ENCODE data around the gene C20orf204. TPM values are rescaled to one million over a fixed set of nuclear protein-coding genes. Genes with fewer than 3 reads are reported as not detected.

C20orf204 gene
- total and polyA plus RNA-seq, 2 of the 8 experiments (the other 6 are each of a cell fraction or from before 2014, with no cell fraction given) = 0.39 to 0.52 TPM

DNA sequence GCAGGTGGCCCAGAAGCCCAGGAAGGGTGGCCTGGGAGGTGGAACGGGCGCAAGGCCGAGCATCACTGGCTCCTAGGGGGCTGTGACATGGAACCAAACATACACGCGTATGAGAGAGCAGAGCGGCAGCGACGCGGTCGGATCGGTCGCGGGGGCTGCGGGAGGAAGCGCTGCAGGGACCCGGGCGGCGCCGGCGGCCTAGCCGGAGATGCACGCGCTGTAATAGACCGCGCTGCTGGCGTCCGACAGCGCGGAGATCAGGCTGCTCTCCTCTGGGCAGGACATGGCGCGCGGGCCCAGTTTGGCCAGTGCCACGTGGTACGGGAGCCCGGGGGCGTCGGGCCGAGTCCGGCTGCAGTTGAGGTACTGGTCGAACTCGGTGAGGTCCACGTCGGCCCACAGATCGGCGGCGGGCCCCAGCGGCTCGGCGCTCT is 12.0 kb downstream of the C20orf204 start:
- H3K9ac ChIP-seq (replicated peaks in 1 of 4; ENCODE audit: extremely low read depth in 1 of 4, low read depth in 3 of 4, low read length in 3 of 4) = no peak overlapping the region
- no peak overlapping the region for H3K27ac ChIP-seq (ENCODE audit: low read depth, low read length)
- H2BK120ac ChIP-seq (replicated peaks; ENCODE audit: low read depth, low read length) = no peak overlapping the region
- no peak overlapping the region for H3K56ac ChIP-seq (replicated peaks; ENCODE audit: insufficient read length, low read depth, low read length)
- H3K23me2 ChIP-seq (ENCODE audit: low read depth, low read length) = peaks cover 4% of the 10 kb centered on the region; the same call in 1 of the 2 replicates
- peaks cover 0 to 28% (median 7%) of the 10 kb centered on the region in 4 experiments; a peak in 6 of 7 replicates for H3K4me1 ChIP-seq (replicated peaks in 1 of 4; ENCODE audit: control insufficient read depth in 3 of 4, insufficient read depth in 4 of 4, low read length in 3 of 4)
- ChIA-PET POLR2A (ENCODE audit: partially characterized antibody) (interaction anchor here (1.5 kb wide), 1 partner anchor 10 kb away, joined by 3 read pairs; no protein-coding TSS in a partner anchor), CTCF (ENCODE audit: partially characterized antibody) (no interaction called here)
- H3K9me3 ChIP-seq (ENCODE audit: insufficient read depth in 2 of 2, low read depth in 1 of 2, low read length in 1 of 2) = no peaks in the 10 kb centered on the region
- H4K91ac ChIP-seq (replicated peaks; ENCODE audit: insufficient read length, low read length) = no peak overlapping the region
- no peaks in the 10 kb centered on the region for H3K79me1 ChIP-seq (ENCODE audit: low read depth, low read length)
- H3K18ac ChIP-seq (ENCODE audit: extremely low read depth, low read length) = peak overlapping the region; percentile 48
- H4K8ac ChIP-seq (ENCODE audit: extremely low read depth, insufficient read depth, low read length) = peak overlapping the region; percentile 89; the same call in 1 of the 2 replicates
- H2BK15ac ChIP-seq (ENCODE audit: low read length) = no peak overlapping the region
- H3K4me3 ChIP-seq (ENCODE audit: extremely low read depth in 1 of 4, insufficient read depth in 2 of 4, low read depth in 3 of 4, low read length in 4 of 4) = peak overlapping the region; percentile 1 to 50 (median 18); a peak in 5 of 8 replicates
- H3K23ac ChIP-seq (ENCODE audit: insufficient read length) = no peak overlapping the region
- H3K36me3 ChIP-seq (ENCODE audit: control insufficient read depth in 2 of 4, insufficient read depth in 4 of 4, low read length in 3 of 4) = peaks cover 0 to 10% (median 0%) of the 10 kb centered on the region in 4 experiments; a peak in 1 of 8 replicates
- no peak overlapping the region for H4K5ac ChIP-seq (ENCODE audit: insufficient read length, low read depth, low read length)
- FAIRE-seq = no peak
- no peak overlapping the region for H2BK5ac ChIP-seq (ENCODE audit: low read depth, low read length)
- H3K14ac ChIP-seq (ENCODE audit: insufficient read length) = no peak overlapping the region
- peaks cover 44 to 80% (median 67%) of the 10 kb centered on the region in 4 experiments for H3K27me3 ChIP-seq (replicated peaks in 1 of 4; ENCODE audit: control insufficient read depth in 3 of 4, extremely low read depth in 1 of 4, insufficient read depth in 3 of 4, low read length in 3 of 4)
- H3K4ac ChIP-seq (replicated peaks; ENCODE audit: insufficient read length, low read depth, low read length) = no peak overlapping the region
- peak in 1 of 2 experiments; percentile 69 for DNase-seq (ENCODE audit: low read depth in 1 of 2, low spot score in 2 of 2)
- no peak overlapping the region for H2BK20ac ChIP-seq (ENCODE audit: low read length)
- H2BK12ac ChIP-seq (ENCODE audit: low read depth, low read length) = no peak overlapping the region
- H3K79me2 ChIP-seq (ENCODE audit: control insufficient read depth in 1 of 2, insufficient read depth in 2 of 2, low read length in 2 of 2) = no peaks in the 10 kb centered on the region
- no peak overlapping the region for H2AFZ ChIP-seq (ENCODE audit: low read length)
- H4K20me1 ChIP-seq (replicated peaks in 1 of 2; ENCODE audit: control insufficient read depth in 1 of 2, insufficient read depth in 2 of 2, low read length in 2 of 2) = no peaks in the 10 kb centered on the region
- WGBS, 2 experiments (ENCODE audit: extremely low coverage in 1 of 2, insufficient coverage in 1 of 2, insufficient read length in 1 of 2, insufficient replicate concordance in 2 of 2, low coverage in 1 of 2, low lambda C conversion rate in 2 of 2, missing lambda C conversion rate in 1 of 2) = 10% methylated on average over 32 of the region's 49 CpGs; no CpG with 5 or more reads in 1 of the 2 experiments
- H3K4me2 ChIP-seq (ENCODE audit: insufficient read depth in 1 of 2, low read depth in 2 of 2, low read length in 2 of 2) = peak overlapping the region; percentile 50 to 66
- H2AK5ac ChIP-seq (ENCODE audit: low read depth, low read length) = no peak overlapping the region
- peak; percentile 37 for TF ChIP-seq ASH2L (IDR thresholded peaks at IDR 0.05; ENCODE audit: low read length)
- TF ChIP-seq SP2 (IDR thresholded peaks at IDR 0.05; ENCODE audit: low read length) = no peak
- TF ChIP-seq KDM1A (IDR thresholded peaks at IDR 0.05; ENCODE audit: borderline replicate concordance, low read length) = 0 out of 2 replicates have a peak, but pooled peaks have one; percentile 24
- TF ChIP-seq, protein P1, sequence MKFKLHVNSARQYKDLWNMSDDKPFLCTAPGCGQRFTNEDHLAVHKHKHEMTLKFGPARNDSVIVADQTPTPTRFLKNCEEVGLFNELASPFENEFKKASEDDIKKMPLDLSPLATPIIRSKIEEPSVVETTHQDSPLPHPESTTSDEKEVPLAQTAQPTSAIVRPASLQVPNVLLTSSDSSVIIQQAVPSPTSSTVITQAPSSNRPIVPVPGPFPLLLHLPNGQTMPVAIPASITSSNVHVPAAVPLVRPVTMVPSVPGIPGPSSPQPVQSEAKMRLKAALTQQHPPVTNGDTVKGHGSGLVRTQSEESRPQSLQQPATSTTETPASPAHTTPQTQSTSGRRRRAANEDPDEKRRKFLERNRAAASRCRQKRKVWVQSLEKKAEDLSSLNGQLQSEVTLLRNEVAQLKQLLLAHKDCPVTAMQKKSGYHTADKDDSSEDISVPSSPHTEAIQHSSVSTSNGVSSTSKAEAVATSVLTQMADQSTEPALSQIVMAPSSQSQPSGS (IDR thresholded peaks at IDR 0.05; ENCODE audit: low read length) = no peak
- TF ChIP-seq RBBP5 (IDR thresholded peaks at IDR 0.05; ENCODE audit: borderline replicate concordance, low read depth, low read length) = no peak
- TF ChIP-seq EZH2 (IDR thresholded peaks at IDR 0.05; ENCODE audit: low read depth, low read length, severe bottlenecking) = peak; percentile 96
- no peak for TF ChIP-seq MAFK (IDR thresholded peaks at IDR 0.05; ENCODE audit: low read depth, low read length)
- peak; percentile 98; the same call in 1 of the 2 replicates for TF ChIP-seq SUZ12 (IDR thresholded peaks at IDR 0.05; ENCODE audit: low read length)
- TF ChIP-seq SP4 (IDR thresholded peaks at IDR 0.05; ENCODE audit: low read length) = no peak
- TF ChIP-seq RXRA (IDR thresholded peaks at IDR 0.05; ENCODE audit: insufficient read depth, low read depth, low read length) = no peak
- no peak for TF ChIP-seq JUN (IDR thresholded peaks at IDR 0.05; ENCODE audit: low read depth, low read length)
